Renal cortical epithelial cell (primary cell): ENCODE results near the gene SLC49A4. TPM values are rescaled to one million over a fixed set of nuclear protein-coding genes. Genes with fewer than 3 reads are reported as not detected.
"Not testable (repeated sequence)": the region's sequence is repeated elsewhere in the genome, so short reads cannot be mapped to it uniquely, and the experiment has no call there.

ENCODE experiments used
- DNase-seq: peaks from one replicate; pipeline ENCODE4 v3.0.0-alpha.2; 2011; ENCODE audit warnings: low read depth
- total RNA-seq: library from RNA; depleted of rRNA; stranded (reverse); fragments of >200 nt; gene quantifications from 2 replicates; pipeline ENCODE4 v1.2.3, GENCODE V29; 2014

The SLC49A4 gene, protein sequence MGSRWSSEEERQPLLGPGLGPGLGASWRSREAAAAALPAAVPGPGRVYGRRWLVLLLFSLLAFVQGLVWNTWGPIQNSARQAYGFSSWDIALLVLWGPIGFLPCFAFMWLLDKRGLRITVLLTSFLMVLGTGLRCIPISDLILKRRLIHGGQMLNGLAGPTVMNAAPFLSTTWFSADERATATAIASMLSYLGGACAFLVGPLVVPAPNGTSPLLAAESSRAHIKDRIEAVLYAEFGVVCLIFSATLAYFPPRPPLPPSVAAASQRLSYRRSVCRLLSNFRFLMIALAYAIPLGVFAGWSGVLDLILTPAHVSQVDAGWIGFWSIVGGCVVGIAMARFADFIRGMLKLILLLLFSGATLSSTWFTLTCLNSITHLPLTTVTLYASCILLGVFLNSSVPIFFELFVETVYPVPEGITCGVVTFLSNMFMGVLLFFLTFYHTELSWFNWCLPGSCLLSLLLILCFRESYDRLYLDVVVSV
- total RNA-seq = 13.7 and 26.3 TPM in 2 replicates

DNA sequence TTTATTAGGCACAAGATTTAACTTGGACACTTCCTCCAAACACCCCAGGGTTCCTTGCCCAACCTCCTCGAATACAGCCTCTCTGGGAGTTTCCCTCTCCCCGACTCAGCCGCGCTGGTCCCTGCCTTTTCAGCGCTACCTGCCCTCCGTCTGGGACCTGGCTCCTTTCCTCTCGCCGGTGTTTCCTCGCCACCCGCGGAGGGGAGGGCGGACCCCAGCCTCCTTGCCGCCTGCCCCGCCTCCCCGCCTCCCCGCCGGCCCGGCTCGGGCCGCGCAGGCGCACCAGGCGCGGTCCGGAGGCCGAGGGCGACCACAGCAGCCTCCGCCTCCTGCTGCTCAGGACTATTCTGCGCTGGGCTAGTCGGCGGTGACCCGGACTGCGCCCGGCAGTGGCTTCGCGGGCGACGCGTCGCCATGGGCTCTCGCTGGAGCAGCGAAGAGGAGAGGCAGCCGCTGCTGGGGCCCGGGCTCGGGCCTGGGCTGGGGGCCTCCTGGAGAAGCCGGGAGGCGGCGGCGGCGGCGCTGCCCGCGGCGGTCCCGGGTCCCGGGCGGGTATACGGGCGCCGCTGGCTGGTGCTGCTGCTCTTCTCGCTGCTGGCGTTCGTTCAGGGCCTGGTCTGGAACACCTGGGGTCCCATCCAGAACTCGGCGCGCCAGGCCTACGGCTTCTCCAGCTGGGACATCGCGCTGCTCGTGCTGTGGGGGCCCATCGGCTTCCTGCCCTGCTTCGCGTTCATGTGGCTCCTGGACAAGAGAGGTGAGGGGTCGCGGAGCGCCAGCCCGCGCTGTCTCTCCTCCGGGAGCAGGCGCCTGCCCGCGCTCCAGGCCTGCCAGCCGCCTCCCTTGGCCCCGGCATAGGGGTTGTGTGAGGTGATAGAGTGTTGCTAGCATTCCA is at the start of gene SLC49A4:
Gene SLC49A4, plus strand, starts transcription at position 291 of the 895 bp plus-strand sequence. Its CDS starts 124 bp downstream, at position 415.
- peak; percentile 86 for DNase-seq

DNA sequence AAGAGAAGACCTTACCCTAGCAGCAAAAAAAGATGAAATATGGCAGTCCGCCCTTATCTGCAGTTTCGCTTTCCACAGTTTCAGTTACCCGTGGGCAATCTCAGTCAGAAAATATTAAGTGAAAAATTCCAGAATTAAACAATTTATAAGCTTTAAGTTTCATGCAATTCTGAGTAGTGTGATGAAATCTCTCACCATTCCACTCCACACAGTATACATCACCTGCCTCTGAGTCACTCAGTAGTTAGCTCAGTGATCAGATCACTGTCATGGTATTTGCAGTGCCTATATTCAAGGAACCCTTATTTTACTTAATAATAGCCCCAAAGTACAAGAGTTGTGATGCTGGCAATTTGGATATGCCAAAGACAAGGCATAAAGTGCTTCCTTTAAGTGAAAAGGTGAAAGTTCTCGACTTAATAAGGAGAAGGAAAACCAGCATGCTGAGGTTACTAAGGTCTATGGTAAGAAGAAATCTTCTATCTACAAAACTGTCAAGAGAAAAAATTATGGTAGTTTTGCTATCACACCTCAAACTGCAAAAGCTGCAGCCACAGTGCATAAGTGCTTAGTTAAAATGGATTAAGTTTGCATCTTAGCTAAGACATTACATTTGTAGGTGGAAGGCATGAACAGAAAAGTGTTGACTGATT is 49.4 kb upstream of the SLC49A4 start:
- peak; percentile 73 for DNase-seq

DNA sequence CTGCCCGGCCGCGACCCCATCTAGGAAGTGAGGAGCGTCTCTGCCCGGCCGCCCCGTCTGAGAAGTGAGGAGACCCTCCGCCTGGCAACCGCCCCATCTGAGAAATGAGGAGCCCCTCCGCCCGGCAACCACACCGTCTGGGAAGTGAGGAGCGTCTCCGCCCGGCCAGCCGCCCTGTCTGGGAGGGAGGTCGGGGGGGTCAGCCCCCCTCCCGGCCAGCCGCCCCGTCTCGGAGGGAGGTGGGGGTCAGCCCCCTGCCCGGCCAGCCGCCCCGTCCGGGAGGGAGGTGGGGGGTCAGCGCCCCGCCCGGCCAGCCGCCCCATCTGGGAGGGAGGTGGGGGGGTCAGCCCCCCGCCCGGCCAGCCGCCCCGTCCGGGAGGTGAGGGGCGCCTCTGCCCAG is 47.6 kb upstream of the SLC49A4 start:
- not testable (repeated sequence) for DNase-seq

GRCh38 chr3:122748347-122748746 is 46.5 kb upstream of the SLC49A4 start:
- DNase-seq = no peak

DNA sequence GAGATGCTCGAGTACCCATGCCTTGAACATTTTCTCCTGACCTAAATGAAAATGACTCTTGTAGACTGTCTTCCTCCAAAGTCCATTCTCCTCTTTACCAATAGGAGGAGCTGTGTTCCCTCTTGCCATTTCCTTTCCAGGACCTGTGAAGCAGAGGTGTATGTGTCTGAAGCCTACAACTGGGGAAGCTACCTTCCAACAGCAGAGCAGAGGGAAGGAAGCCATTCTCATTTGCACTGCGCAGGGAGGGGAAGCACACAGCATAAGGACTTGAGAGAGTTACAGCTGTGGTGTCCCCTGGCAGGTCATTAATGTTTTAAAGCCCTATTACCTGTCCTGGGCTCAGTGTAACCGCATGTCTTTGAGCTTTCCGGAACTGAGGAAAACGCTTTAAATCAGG is 39.9 kb upstream of the SLC49A4 start:
- DNase-seq = peak; percentile 66

DNA sequence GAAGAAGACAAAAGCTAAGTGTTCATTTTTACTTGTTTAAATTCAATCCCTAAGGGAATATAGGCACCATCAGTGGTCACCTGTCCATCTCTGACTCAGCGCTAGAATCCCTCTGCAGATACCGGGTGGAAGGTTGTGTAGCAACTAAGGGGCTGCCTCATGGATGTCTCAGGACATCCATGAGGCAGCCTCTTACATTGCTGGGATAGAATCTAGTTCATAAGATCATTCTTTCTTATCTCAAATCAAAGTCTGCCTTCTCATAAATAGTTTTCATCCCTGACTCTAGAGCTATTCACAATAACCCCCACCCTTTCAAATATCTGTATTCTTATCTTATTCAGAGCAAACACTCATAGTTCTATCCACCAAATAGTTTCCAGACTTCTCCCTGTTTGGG is 39.4 kb upstream of the SLC49A4 start:
- no peak for DNase-seq

DNA sequence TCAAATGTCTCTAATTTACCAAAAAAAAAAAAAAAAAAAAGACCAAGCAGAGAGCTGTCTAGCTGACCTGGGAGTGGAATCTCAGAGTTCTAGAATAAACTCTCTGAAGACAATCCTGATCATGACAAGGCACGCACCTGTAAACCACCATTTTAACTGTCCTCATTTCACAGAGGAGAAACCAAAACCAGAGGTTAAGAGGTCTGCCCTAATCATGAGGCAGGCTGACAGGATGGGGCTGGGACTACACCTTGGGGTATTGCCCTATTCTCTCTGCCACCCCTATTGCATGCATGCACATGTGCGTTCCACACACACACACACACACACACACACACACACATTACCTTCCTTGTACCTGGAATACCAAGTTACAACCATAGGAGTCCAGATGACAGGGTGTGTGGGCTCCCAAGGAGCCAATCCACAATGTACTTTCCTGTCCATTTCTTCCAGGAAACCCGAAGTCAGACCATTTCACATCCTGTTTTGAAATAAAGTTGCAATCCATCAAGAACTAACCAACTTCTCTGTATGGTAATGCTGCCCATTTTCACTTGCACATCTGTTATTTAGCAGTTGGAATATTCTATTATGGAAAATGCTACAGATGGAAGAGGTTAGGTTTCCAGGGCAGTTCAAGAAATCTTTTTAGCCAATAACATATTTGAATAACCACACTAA is 35.9 kb upstream of the SLC49A4 start:
- no peak for DNase-seq

GRCh38 chr3:122760453-122761271 is 34.2 kb upstream of the SLC49A4 start:
- peak; percentile 51 for DNase-seq

- DNase-seq = no peak
Observed at GRCh38 chr3:122766430-122766829, 28.4 kb upstream of the SLC49A4 start.

DNA sequence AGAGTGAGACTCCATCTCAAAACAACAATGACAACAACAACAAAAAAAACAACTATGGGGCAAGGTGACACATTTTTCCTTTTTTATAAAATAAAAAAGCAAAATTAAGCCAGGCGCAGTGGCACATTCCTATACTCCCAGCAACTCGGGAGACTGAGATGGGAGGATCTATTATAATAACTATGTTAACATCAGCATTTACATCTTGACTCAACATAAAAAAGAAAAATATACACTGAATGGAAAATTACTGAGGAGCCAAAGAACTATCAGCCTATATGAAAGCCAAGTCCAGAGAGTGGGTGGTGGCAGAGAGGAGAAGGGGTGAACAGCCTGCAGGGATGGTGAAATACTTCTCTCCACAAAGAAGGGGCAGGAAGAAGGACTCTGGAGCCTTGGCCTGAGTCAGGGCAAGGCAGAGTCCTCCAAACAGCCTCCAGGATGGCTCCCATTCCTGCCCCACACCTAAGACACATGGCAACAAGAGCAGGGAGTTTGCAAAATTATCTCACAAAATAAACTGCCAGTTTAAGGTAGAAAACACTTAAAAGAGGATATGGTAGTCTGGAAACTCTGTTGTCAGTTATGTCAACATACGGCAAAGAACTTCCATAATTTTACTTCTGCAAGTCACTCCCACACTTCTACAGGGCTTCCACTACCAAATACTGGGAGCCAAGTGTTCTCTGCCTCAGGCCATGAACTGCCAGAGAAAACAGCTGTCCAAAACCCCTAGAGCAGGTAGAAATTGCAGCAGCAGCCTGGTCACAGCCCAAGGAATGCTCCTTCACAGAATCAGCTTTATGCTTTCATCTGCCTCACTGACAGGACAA is 27.1 kb upstream of the SLC49A4 start:
- DNase-seq = no peak

- no peak for DNase-seq
Observed at GRCh38 chr3:122770521-122771202, 24.2 kb upstream of the SLC49A4 start.

GRCh38 chr3:122772827-122773226 is 22.0 kb upstream of the SLC49A4 start:
- DNase-seq = no peak

DNA sequence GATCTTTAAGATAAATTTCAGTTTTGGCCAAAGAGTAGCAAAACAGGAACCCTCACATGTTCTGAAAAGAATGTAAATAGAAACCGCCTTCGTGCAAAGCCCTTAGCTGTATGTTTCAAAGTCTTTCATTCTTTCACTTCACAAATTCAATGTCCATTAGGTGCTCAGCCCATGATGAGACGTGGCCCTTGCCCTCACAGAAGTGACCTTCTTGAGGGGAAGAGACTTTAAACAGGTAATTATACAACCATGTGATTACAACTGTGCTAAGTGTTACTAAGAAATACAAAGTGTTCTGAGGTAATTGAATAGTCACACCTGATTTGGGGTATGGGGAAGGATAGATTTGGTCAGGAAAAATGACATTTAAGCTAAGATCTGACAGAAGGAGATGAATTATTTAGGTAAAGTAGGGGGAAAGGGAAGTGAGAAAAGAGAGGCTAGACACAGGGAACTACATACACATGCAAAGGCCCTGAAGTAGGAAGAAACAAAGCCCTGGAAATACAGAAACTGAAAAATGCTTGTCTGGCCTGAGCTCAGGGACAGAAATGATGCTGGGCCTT is 20.8 kb upstream of the SLC49A4 start:
- no peak for DNase-seq

DNA sequence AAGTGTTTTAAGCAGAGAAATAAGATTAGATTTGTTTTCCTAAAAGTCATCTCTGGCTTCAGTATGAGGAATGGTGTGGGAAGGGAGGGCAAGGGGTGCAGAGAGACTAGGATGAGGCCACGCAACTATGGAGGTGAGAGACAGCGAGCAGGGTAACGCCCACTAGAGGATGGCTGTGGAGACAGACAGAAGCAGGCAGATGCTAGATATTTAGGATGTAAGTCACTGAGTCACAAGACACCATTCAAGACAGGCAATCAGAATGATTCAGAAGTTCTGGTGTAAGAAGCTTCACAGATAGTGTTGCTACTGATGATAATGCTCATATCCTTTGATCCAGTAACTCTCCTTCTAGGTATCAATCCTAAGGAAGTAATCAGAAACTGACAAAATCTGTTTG is 20.3 kb upstream of the SLC49A4 start:
- peak; percentile 29 for DNase-seq

DNA sequence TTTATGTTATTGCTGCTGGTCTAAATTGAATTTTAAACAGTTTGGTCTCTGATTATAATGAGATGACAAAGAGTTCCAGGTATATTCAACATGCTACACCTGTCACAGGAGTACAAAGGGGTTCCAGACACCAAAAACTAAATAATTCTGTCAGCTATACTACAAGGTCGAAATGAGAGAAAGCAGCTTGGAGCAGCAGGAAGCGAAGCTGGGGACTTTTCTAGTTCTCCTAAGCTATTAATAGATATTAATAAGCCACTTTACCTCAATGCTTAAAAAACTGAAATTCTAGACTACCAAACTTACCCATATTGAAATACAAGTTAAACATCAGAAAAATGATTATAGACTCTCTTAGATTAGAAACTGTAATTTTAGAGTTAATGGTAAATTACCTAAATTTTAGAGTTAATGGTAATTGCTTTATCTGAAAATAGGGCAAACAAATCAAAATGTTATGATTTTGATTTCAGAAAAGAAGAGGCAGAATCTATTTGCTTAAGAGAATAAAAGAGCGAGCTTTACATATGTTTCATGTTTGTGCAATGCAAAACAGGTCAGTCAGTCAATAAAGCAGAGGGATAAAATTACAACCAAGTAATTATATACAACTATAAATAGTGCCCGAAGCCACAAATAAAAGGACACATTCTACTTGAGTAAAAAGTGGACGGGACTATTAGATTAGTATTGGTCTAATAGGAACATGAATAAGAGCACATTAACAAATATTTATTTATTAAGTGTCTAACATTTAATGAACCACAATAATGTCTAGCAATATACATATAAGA is 18.0 kb upstream of the SLC49A4 start:
- DNase-seq = no peak

GRCh38 chr3:122777563-122777962 is 17.3 kb upstream of the SLC49A4 start:
- DNase-seq = no peak

- no peak for DNase-seq
Observed at GRCh38 chr3:122782804-122783203, 12.1 kb upstream of the SLC49A4 start.

- no peak for DNase-seq
Observed at GRCh38 chr3:122784436-122784835, 10.4 kb upstream of the SLC49A4 start.
